NOMO-1 treated with dmso at 0.1 percent for 144 hours (cell line): ENCODE measurements around the gene ACRV1.

Experiments
- DNase-seq: peaks from one replicate; lab custom pipeline; 2025; ENCODE audit not compliant: unreplicated experiment; lab: John Stamatoyannopoulos, UW

Gene ACRV1

DNA sequence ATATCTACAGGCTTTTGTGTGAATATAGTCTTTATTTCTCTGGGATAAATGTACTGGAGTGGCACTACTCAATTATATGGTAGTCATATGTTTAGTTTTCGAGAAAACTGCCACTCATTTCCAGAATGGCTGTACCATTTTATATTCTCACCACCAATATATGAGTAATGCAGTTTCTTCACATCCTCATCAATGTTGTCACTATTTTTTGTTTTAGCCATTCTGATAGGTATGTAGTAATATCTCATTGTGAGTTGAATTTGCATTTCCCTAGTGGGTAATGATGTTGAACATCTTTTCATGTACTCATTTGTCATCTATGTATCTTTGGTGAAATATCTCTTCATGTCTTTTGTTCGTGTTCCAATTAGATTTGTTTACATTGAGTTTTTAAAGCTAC, 18.0 kb downstream of the ACRV1 start:
- DNase-seq = no peak

DNA sequence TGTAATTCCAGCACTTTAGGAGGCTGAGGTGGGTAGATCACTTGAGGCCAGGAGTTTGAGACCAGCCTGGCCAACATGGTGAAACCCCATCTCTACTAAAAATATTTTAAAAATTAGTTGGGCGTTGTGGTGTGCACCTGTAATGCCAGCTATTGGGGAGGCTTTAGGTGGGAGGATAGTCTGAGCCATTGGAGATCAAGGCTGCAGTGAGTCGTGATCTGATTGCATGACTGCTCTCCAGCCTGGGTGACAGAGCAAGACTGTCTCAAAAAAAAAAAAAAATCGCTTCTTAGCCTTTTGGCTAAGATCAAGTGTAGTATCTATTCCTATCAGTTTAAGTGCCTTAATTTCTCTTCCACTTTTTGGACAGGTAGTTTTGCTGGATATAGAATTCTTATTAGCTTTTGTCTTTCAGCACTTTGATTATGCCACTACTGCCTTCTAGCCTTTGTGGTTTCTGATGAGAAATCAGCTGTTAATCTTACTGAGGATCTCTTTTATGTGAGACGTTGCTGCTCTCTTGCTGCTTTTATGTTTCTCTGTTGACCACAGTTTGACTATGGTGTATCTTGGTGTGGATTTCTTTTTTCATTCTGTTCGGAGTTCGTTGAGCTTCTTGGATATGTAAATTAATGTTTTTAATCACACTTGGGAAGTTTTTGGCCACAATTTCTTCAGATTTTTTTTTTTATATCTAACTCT, 31.0 kb downstream of the ACRV1 start:
- DNase-seq = no peak

DNA sequence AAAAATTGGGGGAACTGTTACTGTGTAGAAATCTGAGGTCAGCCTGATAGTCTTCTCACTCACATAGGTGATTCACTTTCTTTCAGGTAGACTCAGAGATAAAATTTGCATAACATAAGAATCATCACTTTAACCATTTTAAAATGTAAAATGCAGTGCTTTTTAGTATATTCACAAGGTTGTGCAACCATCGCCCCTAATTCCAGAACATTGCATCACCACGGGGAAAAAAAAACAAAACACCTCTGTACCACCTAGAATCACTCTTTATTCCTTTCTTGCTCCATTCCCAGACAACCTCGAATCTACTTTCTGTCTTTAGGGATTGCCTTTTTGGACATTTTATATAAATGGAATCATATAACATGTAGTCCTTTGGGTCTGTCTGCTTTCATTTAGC, 34.8 kb downstream of the ACRV1 start:
- DNase-seq = no peak

DNA sequence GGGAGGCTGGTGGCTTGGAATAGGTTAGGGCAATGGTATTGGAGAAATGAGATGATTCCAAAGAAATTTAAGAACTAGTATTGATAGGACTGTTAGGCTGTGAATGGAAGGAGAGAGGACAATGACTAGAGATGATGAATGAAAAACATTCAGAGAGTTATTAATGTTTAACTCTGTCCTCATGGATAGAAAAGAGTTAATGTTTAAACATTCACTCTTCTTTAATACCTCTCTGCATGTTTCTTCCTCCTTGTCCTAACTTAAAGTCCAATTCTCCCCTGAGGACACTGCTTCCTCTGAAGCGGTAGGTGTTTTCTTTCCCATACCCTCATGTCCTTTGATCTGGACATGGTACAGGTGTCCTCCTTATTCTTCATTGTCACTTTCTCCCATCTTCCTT, 42.3 kb downstream of the ACRV1 start:
- DNase-seq = no peak

DNA sequence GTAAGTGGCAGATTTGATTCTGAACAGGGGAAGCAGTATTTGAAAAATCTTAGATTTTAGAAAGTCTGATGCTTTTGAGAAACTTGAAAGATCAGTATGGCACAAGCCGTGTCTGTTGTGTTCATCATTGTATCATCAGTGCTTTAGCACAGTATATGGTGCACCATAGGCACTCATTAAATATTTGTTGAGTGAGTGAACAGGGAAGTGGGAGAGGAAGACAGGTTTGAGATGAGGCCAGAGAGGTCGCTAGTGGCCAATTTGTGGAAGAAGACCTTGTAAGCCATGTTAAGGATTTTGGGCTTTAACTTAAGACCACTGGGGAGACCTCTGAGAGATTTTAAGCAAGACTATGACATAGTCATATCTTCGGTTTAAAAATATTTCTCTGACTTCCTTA, 42.8 kb downstream of the ACRV1 start:
- DNase-seq = no peak

DNA sequence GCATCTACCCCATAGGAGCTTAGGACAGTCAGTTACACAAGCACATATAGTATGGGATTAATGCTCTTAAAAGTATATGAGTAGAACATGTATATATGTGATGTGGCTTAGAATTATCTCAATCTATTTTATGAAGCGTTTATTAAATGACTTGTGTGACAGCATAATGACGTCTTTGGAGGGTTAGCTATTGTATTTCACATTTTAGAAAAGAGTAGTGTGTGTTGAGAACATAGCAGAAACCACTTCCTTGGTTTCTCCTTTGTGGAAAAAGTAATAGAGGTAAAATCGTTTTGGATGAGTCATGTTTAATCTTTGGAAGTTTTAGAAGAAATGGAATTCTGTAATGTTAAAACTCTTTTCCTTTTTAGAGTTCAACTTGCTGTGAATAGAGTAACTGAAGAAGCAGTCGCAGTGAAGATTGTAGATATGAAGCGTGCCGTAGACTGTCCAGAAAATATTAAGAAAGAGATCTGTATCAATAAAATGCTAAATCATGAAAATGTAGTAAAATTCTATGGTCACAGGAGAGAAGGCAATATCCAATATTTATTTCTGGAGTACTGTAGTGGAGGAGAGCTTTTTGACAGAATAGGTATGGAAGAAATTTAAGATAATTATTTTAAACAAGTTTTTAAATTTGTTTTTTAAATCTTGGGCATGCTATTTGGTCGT, 53.3 kb downstream of the ACRV1 start:
- no peak for DNase-seq

DNA sequence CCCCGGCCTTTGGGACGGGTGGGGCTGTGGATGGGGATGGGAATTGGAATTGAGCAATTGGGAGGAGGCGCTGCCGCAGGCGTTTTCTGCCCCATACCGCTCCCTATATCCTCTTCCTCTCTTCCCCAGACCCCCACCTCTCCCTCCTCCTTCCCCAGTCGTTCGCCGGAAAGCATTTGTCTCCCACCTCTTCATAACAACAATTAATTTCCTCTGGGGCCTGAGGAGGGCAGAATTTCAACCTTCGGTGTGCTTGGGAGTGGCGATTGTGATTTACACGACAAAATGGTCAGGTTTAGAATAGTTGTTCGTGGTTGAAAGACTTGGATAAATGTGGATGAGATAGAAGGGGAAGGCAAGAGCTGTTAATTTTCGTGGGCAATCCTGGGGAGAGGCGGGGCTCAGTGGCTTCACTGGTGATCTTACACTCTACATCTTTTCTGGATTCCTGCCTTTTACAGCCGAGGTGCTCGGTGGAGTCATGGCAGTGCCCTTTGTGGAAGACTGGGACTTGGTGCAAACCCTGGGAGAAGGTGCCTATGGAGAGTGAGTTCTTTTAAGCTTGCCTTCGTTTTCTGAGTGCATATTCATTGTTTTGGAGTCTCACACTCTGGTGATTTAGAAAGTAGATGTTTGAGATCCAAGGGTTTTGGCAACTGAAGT, 54.2 kb downstream of the ACRV1 start:
- DNase-seq = peak; percentile 62

DNA sequence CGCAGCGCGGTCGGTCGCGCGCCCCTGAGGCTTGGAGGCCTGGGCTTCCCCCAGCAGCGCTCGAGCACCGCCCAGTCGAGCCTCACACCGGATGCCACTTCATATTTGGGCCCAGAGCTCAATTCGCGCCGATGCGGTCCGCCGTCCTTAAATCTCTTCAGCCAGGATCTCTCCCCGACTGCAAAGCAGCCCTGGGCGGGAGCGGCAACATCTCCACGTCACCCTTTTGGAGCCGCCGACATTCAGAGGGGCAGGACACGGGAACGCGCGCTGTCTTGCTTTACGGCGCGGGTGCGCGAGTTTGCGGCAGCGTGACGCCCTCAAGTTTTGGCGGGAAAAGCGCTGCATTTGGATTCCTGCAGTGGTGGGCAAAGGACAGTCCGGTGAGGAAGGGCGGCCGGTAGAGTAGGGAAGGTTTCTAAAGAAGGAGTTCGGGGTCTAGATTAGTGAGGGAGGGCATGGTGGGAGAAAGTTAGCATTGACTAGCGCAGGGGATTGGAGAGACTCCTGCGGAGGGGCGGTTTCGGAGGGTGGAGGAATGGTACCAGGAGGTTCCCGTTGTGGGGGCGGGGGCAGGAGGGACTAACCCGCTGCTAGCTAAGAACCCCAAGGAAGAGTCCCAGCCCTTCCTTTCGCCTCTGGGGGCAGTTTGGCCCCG, 54.9 kb downstream of the ACRV1 start:
- DNase-seq = peak; percentile 74

DNA sequence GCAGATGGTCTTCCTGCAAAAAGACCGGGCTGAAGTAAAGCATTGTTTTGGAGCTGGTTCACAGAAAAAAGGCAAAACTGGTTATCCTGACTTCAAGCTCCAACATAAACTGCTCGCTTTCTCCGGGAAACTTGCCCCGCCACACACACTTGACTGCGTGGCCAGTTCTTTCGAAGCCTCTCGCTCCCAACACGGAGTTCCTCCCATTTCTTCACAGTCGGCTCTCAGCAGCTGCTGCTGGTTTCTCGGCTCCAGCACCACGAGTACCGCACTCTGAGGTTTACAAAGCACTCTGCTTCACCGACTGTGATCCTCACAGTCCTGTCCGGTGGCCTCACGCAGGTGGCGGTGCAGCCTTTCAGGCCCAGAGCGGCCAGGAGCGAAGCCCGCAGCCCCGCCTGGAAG, 55.4 kb downstream of the ACRV1 start:
- DNase-seq = peak; percentile 41

DNA sequence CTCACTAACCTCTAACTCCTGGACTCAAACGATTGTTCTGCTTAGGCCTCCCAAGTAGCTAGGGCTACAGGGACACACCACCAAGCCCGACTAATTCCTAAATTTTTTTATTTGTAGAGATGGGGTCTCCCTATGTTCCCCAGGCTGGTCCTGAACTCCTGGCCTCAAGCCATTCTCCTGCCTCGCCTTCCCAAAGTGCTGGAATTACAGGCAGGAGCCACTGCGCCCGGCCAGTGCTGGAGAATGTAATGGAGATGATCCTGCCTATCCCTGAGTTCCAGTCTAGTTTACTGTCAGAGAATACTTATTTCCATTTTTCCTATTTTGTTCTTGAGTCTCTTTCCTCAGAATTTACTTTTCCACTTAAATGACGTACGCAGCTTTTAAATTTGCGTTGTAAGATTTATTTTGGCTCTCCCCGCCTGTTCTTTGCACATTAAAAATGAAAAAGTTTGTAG, 55.9 kb downstream of the ACRV1 start, which contains the start of gene CHEK1:
CHEK1 (plus strand) TSS at position 408 of the 458 bp plus-strand sequence. CDS start 1,606 bp downstream, outside the sequence.
- no peak for DNase-seq

DNA sequence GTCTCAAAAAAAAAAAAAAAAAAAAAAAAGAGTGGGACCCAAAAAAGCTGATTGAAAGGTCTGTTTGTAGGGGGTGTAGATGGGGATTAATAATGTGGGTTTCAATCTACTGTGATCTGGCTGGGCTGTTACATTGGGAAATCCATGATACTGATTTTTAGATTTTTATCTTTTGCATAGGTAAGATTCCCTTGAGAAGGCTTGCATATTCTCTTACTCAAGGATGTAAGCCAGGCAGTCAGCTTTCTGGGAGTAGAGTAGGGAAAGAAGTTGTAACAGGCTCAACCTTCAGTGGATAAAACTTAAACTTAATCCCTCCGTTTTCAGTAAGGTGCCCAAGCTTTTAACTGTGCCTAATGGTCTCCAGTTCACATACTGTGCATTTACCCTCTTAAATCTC, 57.6 kb downstream of the ACRV1 start:
- DNase-seq = no peak

DNA sequence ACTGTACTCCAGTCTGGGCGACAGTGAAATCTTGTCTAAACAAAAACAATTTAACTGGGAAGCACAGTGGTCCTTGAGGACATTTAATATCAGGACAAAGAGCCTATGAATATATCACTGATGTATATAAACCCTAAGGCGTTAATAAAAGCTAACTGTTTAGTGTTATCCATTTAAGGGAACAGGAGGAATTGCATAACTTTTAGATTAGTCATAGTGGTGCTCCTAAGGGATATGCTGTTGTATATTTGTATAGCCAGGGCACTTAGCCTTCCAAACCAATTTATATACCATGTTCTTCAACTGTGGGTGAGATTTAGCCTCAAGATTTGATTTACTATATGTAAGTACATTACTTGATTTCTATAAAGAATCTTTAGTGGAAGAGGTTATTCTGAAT, 58.7 kb downstream of the ACRV1 start:
- DNase-seq = no peak
